ENCODE results near the gene FBXO21. TPM values are rescaled to one million over a fixed set of nuclear protein-coding genes. Genes with fewer than 3 reads are reported as not detected.

FBXO21 gene
- total and polyA plus RNA-seq, 2 donors (not counting 1 experiment from before 2014, with no cell fraction given): 28.2 to 55.7 TPM

GRCh38 chr12:117236456-117237001 is 46.3 kb upstream of the FBXO21 start:
- no peak overlapping the region for H3K4me3 Mint-ChIP-seq

More at GRCh38 chr12:117236456-117237001, 46.3 kb upstream of the FBXO21 start:
- Histone ChIP-seq H3K4me3 (ENCODE audit: control extremely low read depth in 1 of 5, extremely low read depth in 1 of 5, insufficient read depth in 1 of 5, low read depth in 2 of 5, low read length in 4 of 5) (no peak overlapping the region), H3K27ac (ENCODE audit: low read length in 2 of 2) (no peak overlapping the region), H3K4me1 (ENCODE audit: control insufficient read depth in 2 of 2, insufficient read depth in 2 of 2, low read length in 2 of 2) (no peaks in the 10 kb centered on the region), H2AFZ (ENCODE audit: insufficient read depth, low read depth, low read length, poor library complexity, severe bottlenecking) (no peak overlapping the region), H3K4me2 (replicated peaks; ENCODE audit: low read depth, low read length, poor library complexity, severe bottlenecking) (no peak overlapping the region), H3K9me3 (ENCODE audit: control extremely low read depth in 1 of 3, control insufficient read depth in 2 of 3, insufficient read depth in 1 of 3, low read length in 2 of 3) (peaks cover 0 to 11% (median 0%) of the 10 kb centered on the region in 3 donors), H3K79me2 (ENCODE audit: control insufficient read depth, insufficient read depth, low read length) (no peaks in the 10 kb centered on the region), H3K9ac (ENCODE audit: low read length) (no peak overlapping the region), H4K20me1 (ENCODE audit: control insufficient read depth, insufficient read depth, low read length, poor library complexity, severe bottlenecking) (no peaks in the 10 kb centered on the region), H3K36me3 (replicated peaks in 1 of 2; ENCODE audit: control extremely low read depth in 1 of 2, control insufficient read depth in 1 of 2, extremely low read depth in 1 of 2, insufficient read depth in 2 of 2, low read length in 1 of 2) (no peaks in the 10 kb centered on the region), H3K27me3 (replicated peaks in 1 of 4; ENCODE audit: control extremely low read depth in 1 of 4, control insufficient read depth in 3 of 4, insufficient read depth in 4 of 4, low read length in 3 of 4) (peaks cover 0 to 12% (median 4%) of the 10 kb centered on the region in 4 experiments)
- DNase-seq: peak; percentile 29
- ATAC-seq (ENCODE audit: low read depth): no peak
- ChIA-PET POLR2A (no interaction called here), CTCF (interaction anchor here (0.7 to 1.1 kb wide), 2 partner anchors 10 to 351 kb away, joined by 3 read pairs; no protein-coding TSS in a partner anchor)
- TF ChIP-seq EZH2 (IDR thresholded peaks at IDR 0.05; ENCODE audit: borderline replicate concordance, insufficient read depth, low read depth, low read length, poor library complexity, severe bottlenecking): no peak
- TF ChIP-seq CTCF (IDR thresholded peaks at IDR 0.05): peak; percentile 55
- 10% methylated on average over 10 of the region's 13 CpGs for WGBS (ENCODE audit: insufficient coverage)
- peaks cover 22% of the 10 kb centered on the region for H3K27me3 Mint-ChIP-seq
- H3K9me3 Mint-ChIP-seq (ENCODE audit: insufficient read depth): no peaks in the 10 kb centered on the region
- no peak overlapping the region for H3K27ac Mint-ChIP-seq
- no peaks in the 10 kb centered on the region for H3K4me1 Mint-ChIP-seq
- intact Hi-C loops (cut with micrococcal nuclease): no loop called here
